Panc1 (cell line): ENCODE results near the gene PSMA8.

ENCODE experiments used
- POLR2AphosphoS5 ChIP-seq: IDR thresholded peaks from 2 replicates; pipeline ENCODE4 v1.6.1; 2012; ENCODE audit warnings: mild to moderate bottlenecking, low read depth, low read length, moderate library complexity
- SIN3A ChIP-seq: IDR thresholded peaks from 2 replicates; pipeline ENCODE4 v1.6.1; 2012; ENCODE audit warnings: low read depth, mild to moderate bottlenecking, low read length, moderate library complexity, borderline replicate concordance; ENCODE audit not compliant: insufficient read depth
- TCF7L2 ChIP-seq: IDR thresholded peaks from 2 replicates; pipeline ENCODE4 v1.6.1; 2011; ENCODE audit warnings: mild to moderate bottlenecking, low read depth, low read length, inconsistent platforms
- TF ChIP-seq, protein P1 (sequence below): fragments of 450-650 bp; IDR thresholded peaks from 2 replicates; pipeline ENCODE4 v1.5.1; 2017; ENCODE audit warnings: mild to moderate bottlenecking
- TF ChIP-seq, protein P2 (sequence below), 2 experiments: IDR thresholded peaks; 2 replicates each; pipeline ENCODE4 v1.6.1; 2011 to 2012; ENCODE audit warnings: low read depth in 2 of 2, control low read depth in 1 of 2, low read length in 1 of 2, mild to moderate bottlenecking in 1 of 2, moderate library complexity in 1 of 2; ENCODE audit not compliant: insufficient read depth in 1 of 2

DNA sequence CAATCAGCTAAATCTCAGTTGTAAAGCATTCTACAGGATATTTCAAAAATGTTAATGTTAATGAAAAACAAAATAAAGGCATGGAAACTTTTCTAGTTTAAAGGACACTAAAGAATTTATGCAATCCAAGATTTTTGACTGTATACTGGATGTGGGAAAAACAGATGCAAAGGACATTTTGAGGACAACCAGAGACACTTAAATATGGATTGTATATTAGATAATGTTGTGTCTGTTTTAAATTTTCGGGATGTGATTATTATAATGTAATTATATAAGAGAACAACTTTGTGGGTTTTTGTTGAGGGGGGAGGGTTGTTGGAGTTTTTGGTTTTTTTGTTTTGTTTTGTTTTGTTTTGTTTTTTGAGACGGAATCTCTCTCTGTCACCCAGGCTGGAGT is 30.9 kb downstream of the PSMA8 start:
- TF ChIP-seq, protein P1, sequence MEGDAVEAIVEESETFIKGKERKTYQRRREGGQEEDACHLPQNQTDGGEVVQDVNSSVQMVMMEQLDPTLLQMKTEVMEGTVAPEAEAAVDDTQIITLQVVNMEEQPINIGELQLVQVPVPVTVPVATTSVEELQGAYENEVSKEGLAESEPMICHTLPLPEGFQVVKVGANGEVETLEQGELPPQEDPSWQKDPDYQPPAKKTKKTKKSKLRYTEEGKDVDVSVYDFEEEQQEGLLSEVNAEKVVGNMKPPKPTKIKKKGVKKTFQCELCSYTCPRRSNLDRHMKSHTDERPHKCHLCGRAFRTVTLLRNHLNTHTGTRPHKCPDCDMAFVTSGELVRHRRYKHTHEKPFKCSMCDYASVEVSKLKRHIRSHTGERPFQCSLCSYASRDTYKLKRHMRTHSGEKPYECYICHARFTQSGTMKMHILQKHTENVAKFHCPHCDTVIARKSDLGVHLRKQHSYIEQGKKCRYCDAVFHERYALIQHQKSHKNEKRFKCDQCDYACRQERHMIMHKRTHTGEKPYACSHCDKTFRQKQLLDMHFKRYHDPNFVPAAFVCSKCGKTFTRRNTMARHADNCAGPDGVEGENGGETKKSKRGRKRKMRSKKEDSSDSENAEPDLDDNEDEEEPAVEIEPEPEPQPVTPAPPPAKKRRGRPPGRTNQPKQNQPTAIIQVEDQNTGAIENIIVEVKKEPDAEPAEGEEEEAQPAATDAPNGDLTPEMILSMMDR: no peak
- TF ChIP-seq POLR2AphosphoS5 (no peak), SIN3A (no peak), TCF7L2 (no peak)
- TF ChIP-seq, protein P2, sequence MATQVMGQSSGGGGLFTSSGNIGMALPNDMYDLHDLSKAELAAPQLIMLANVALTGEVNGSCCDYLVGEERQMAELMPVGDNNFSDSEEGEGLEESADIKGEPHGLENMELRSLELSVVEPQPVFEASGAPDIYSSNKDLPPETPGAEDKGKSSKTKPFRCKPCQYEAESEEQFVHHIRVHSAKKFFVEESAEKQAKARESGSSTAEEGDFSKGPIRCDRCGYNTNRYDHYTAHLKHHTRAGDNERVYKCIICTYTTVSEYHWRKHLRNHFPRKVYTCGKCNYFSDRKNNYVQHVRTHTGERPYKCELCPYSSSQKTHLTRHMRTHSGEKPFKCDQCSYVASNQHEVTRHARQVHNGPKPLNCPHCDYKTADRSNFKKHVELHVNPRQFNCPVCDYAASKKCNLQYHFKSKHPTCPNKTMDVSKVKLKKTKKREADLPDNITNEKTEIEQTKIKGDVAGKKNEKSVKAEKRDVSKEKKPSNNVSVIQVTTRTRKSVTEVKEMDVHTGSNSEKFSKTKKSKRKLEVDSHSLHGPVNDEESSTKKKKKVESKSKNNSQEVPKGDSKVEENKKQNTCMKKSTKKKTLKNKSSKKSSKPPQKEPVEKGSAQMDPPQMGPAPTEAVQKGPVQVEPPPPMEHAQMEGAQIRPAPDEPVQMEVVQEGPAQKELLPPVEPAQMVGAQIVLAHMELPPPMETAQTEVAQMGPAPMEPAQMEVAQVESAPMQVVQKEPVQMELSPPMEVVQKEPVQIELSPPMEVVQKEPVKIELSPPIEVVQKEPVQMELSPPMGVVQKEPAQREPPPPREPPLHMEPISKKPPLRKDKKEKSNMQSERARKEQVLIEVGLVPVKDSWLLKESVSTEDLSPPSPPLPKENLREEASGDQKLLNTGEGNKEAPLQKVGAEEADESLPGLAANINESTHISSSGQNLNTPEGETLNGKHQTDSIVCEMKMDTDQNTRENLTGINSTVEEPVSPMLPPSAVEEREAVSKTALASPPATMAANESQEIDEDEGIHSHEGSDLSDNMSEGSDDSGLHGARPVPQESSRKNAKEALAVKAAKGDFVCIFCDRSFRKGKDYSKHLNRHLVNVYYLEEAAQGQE (IDR thresholded peaks at IDR 0.05; ENCODE audit: insufficient read depth in 1 of 2, low read depth in 2 of 2, low read length in 1 of 2): no peak
